ENCODE results near the gene FAAH.

GRCh38 chr1:46379996-46380395, 14.1 kb upstream of the FAAH start:
- TF ChIP-seq CTCF (IDR thresholded peaks at IDR 0.05) (no peak), EZH2phosphoT487 (IDR thresholded peaks at IDR 0.05) (no peak)

Measured in neural progenitor cell (in vitro differentiated cells).